ENCODE results near the gene SMCHD1.

GRCh38 chr18:2716394-2717326 lies 61.1 kb downstream of the SMCHD1 start:
- TF ChIP-seq EZH2 (IDR thresholded peaks at IDR 0.05; ENCODE audit: borderline replicate concordance, low read depth, low read length, severe bottlenecking) = no peak
- TF ChIP-seq CTCF (IDR thresholded peaks at IDR 0.05; ENCODE audit: borderline replicate concordance, extremely low read depth, low read length, poor library complexity, severe bottlenecking) = no peak

Data from DND-41 (cell line).